A673 (cell line): ENCODE data around the gene NFKBIZ.

Source experiments
- CTCF ChIP-seq: fragments of 300-800, 200-600 bp; sonication (generic); conservative IDR thresholded peaks from 2 replicates; pipeline ENCODE4 v1.5.1; 2017; ENCODE audit warnings: low read depth, mild to moderate bottlenecking, antibody characterized with exemption, low read length, moderate library complexity, mixed read lengths
- EZH2 ChIP-seq: fragments of 200-600 bp; sonication (generic); IDR thresholded peaks from 2 replicates; pipeline ENCODE4 v1.6.1; 2017; ENCODE audit warnings: borderline replicate concordance, low read depth, mild to moderate bottlenecking, mixed read lengths, antibody characterized with exemption, low read length; ENCODE audit not compliant: poor library complexity, severe bottlenecking

DNA sequence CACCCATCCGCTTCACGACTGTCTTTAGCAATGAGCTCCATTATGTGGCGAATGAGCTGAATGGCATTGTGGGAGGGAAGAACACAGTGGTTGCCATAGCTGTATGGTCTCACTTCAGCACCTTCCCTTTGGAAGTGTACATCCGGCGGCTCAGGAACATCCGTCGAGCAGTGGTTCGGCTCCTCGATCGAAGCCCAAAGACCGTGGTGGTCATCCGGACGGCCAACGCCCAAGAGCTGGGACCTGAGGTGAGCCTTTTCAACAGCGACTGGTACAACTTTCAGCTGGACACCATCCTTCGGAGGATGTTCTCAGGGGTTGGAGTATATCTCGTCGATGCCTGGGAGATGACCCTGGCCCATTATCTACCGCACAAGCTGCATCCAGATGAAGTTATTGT, 27.8 kb upstream of the NFKBIZ start:
- TF ChIP-seq CTCF: no peak
- no peak for TF ChIP-seq EZH2
